Measurements from ENCODE around the gene FSCN2. TPM values are rescaled to one million over a fixed set of nuclear protein-coding genes. Genes with fewer than 3 reads are reported as not detected.
A peak's percentile ranks its signal among the peaks of the same experiment; 100 is the strongest.

The FSCN2 gene
- total RNA-seq, 2 donors from 2014 or later, result 0.43 to 0.93 TPM

GRCh38 chr17:81572563-81573168 lies 44.5 kb downstream of the FSCN2 start:
- Mint-ChIP-seq H3K27ac (peak overlapping the region; percentile 52), H3K4me1 (peaks cover 5% of the 10 kb centered on the region), H3K9me3 (no peaks in the 10 kb centered on the region), H3K27me3 (no peaks in the 10 kb centered on the region), H3K36me3 (ENCODE audit: low read depth) (peaks cover 92% of the 10 kb centered on the region), H3K4me3 (no peak overlapping the region)
- no peak for ATAC-seq (replicated peaks)

- no peaks in the 10 kb centered on the region for H3K9me3 Mint-ChIP-seq
- no peaks in the 10 kb centered on the region for H3K27me3 Mint-ChIP-seq
- H3K27ac Mint-ChIP-seq, result peak overlapping the region; percentile 60
- H3K4me3 Mint-ChIP-seq, result no peak overlapping the region
- H3K36me3 Mint-ChIP-seq (ENCODE audit: low read depth), result peaks cover 90% of the 10 kb centered on the region
- H3K4me1 Mint-ChIP-seq, result peaks cover 7% of the 10 kb centered on the region
- ATAC-seq (replicated peaks), result no peak
Observed at GRCh38 chr17:81573794-81574642, 45.8 kb downstream of the FSCN2 start.

GRCh38 chr17:81574643-81574956 lies 46.4 kb downstream of the FSCN2 start:
- peaks cover 90% of the 10 kb centered on the region for H3K36me3 Mint-ChIP-seq (ENCODE audit: low read depth)

GRCh38 chr17:81575836-81576235 lies 47.7 kb downstream of the FSCN2 start:
- Mint-ChIP-seq H3K27ac (no peak overlapping the region), H3K27me3 (no peaks in the 10 kb centered on the region), H3K9me3 (no peaks in the 10 kb centered on the region), H3K4me1 (peaks cover 21% of the 10 kb centered on the region), H3K4me3 (no peak overlapping the region), H3K36me3 (ENCODE audit: low read depth) (peaks cover 90% of the 10 kb centered on the region)
- ATAC-seq (replicated peaks), result no peak

More at GRCh38 chr17:81574643-81574956, 46.4 kb downstream of the FSCN2 start:
- no peak for ATAC-seq (replicated peaks)
- H3K27me3 Mint-ChIP-seq, result no peaks in the 10 kb centered on the region
- H3K4me1 Mint-ChIP-seq, result peaks cover 10% of the 10 kb centered on the region
- no peaks in the 10 kb centered on the region for H3K9me3 Mint-ChIP-seq
- H3K4me3 Mint-ChIP-seq, result no peak overlapping the region
- H3K27ac Mint-ChIP-seq, result peak overlapping the region; percentile 60

GRCh38 chr17:81576621-81577277 lies 48.6 kb downstream of the FSCN2 start:
- peak overlapping the region; percentile 33 for H3K27ac Mint-ChIP-seq
- H3K36me3 Mint-ChIP-seq (ENCODE audit: low read depth), result peaks cover 89% of the 10 kb centered on the region
- H3K27me3 Mint-ChIP-seq, result no peaks in the 10 kb centered on the region
- no peak overlapping the region for H3K4me3 Mint-ChIP-seq
- H3K4me1 Mint-ChIP-seq, result peaks cover 21% of the 10 kb centered on the region
- H3K9me3 Mint-ChIP-seq, result no peaks in the 10 kb centered on the region
- ATAC-seq (replicated peaks), result no peak

- no peak for ATAC-seq (replicated peaks)
- no peaks in the 10 kb centered on the region for H3K9me3 Mint-ChIP-seq
- peaks cover 21% of the 10 kb centered on the region for H3K4me1 Mint-ChIP-seq
- no peaks in the 10 kb centered on the region for H3K27me3 Mint-ChIP-seq
- H3K36me3 Mint-ChIP-seq (ENCODE audit: low read depth), result peaks cover 89% of the 10 kb centered on the region
- H3K27ac Mint-ChIP-seq, result peak overlapping the region; percentile 33
- H3K4me3 Mint-ChIP-seq, result no peak overlapping the region
Observed at GRCh38 chr17:81577278-81578000, 49.3 kb downstream of the FSCN2 start.

- Mint-ChIP-seq H3K9me3 (no peaks in the 10 kb centered on the region), H3K27me3 (no peaks in the 10 kb centered on the region), H3K4me1 (peaks cover 21% of the 10 kb centered on the region), H3K36me3 (ENCODE audit: low read depth) (peaks cover 89% of the 10 kb centered on the region), H3K27ac (peak overlapping the region; percentile 33), H3K4me3 (no peak overlapping the region)
- no peak for ATAC-seq (replicated peaks)
Observed at GRCh38 chr17:81578038-81578441, 49.9 kb downstream of the FSCN2 start.

DNA sequence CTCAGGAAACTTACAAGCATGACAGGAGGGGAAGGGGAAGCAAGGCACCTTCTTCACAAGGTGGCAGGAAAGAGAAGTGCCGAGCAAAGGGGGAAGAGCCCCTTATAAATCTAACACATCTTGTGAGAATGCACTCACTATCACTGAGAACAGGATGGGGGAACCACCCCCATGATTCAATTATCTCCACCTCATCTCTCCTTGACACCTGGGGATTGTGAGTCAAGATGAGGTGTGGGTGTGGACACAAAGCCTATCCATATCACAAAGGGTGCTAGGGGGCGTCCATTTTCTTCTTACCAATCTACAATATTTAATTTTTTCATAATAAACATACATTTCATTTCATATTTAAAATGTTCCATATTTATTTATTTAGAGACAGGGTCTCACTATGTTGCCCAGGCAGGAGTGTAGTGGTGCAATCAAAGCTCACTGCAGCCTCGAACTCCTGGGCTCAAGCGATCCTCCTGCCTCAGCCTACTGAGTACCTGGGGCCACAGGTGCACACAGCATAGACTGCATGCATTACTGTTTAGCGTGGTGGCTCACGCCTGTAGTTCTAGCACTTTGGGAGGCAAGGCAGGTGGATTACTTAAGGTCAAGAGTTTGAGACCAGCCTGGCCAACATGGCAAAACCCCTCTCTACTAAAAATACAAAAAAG lies 50.5 kb downstream of the FSCN2 start:
- Mint-ChIP-seq H3K9me3 (no peaks in the 10 kb centered on the region), H3K36me3 (ENCODE audit: low read depth) (peaks cover 91% of the 10 kb centered on the region), H3K27me3 (no peaks in the 10 kb centered on the region), H3K4me1 (peaks cover 21% of the 10 kb centered on the region), H3K4me3 (no peak overlapping the region), H3K27ac (peak overlapping the region; percentile 33)
- ATAC-seq (replicated peaks), result peak; percentile 83

GRCh38 chr17:81579298-81579697 lies 51.1 kb downstream of the FSCN2 start:
- Mint-ChIP-seq H3K27me3 (no peaks in the 10 kb centered on the region), H3K4me3 (no peak overlapping the region), H3K9me3 (no peaks in the 10 kb centered on the region), H3K36me3 (ENCODE audit: low read depth) (peaks cover 91% of the 10 kb centered on the region), H3K4me1 (peaks cover 21% of the 10 kb centered on the region), H3K27ac (peak overlapping the region; percentile 77)
- ATAC-seq (replicated peaks), result no peak

- H3K27ac Mint-ChIP-seq, result peak overlapping the region; percentile 77
- no peaks in the 10 kb centered on the region for H3K27me3 Mint-ChIP-seq
- no peak for ATAC-seq (replicated peaks)
- no peak overlapping the region for H3K4me3 Mint-ChIP-seq
- H3K4me1 Mint-ChIP-seq, result peaks cover 21% of the 10 kb centered on the region
- H3K9me3 Mint-ChIP-seq, result no peaks in the 10 kb centered on the region
- H3K36me3 Mint-ChIP-seq (ENCODE audit: low read depth), result peaks cover 91% of the 10 kb centered on the region
Observed at GRCh38 chr17:81579821-81580321, 51.7 kb downstream of the FSCN2 start.

GRCh38 chr17:81580481-81580880 lies 52.3 kb downstream of the FSCN2 start:
- H3K4me3 Mint-ChIP-seq, result no peak overlapping the region
- no peak for ATAC-seq (replicated peaks)
- no peaks in the 10 kb centered on the region for H3K27me3 Mint-ChIP-seq
- peaks cover 91% of the 10 kb centered on the region for H3K36me3 Mint-ChIP-seq (ENCODE audit: low read depth)
- H3K27ac Mint-ChIP-seq, result peak overlapping the region; percentile 77
- no peaks in the 10 kb centered on the region for H3K9me3 Mint-ChIP-seq
- peaks cover 21% of the 10 kb centered on the region for H3K4me1 Mint-ChIP-seq

DNA sequence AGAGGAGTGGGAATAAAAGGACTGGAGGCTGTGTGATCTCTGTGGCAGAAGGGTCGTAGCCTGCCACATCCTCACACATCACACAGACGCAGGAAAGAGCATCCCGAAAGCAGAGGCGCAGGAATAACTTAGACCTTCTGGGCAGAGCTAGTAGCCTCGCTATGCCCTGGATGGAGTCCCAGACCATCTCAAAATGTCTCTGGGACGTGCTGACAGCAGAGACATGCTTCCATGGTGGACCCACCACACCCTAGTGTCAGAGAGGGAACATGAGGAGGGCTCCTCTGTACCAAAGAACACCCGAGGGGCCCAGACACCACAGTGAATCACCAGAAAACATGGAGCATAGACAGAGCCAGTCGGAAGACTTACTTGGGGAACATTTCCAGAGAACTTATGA lies 53.6 kb downstream of the FSCN2 start:
- H3K9me3 Mint-ChIP-seq, result no peaks in the 10 kb centered on the region
- H3K36me3 Mint-ChIP-seq (ENCODE audit: low read depth), result peaks cover 93% of the 10 kb centered on the region
- H3K4me3 Mint-ChIP-seq, result no peak overlapping the region
- peaks cover 21% of the 10 kb centered on the region for H3K4me1 Mint-ChIP-seq
- no peak for ATAC-seq (replicated peaks)
- no peak overlapping the region for H3K27ac Mint-ChIP-seq
- no peaks in the 10 kb centered on the region for H3K27me3 Mint-ChIP-seq

- no peak overlapping the region for H3K4me3 Mint-ChIP-seq
- H3K9me3 Mint-ChIP-seq, result no peaks in the 10 kb centered on the region
- peaks cover 94% of the 10 kb centered on the region for H3K36me3 Mint-ChIP-seq (ENCODE audit: low read depth)
- no peak overlapping the region for H3K27ac Mint-ChIP-seq
- ATAC-seq (replicated peaks), result peak; percentile 44
- H3K27me3 Mint-ChIP-seq, result no peaks in the 10 kb centered on the region
- peaks cover 20% of the 10 kb centered on the region for H3K4me1 Mint-ChIP-seq
Observed at GRCh38 chr17:81582341-81582740, 54.2 kb downstream of the FSCN2 start.

DNA sequence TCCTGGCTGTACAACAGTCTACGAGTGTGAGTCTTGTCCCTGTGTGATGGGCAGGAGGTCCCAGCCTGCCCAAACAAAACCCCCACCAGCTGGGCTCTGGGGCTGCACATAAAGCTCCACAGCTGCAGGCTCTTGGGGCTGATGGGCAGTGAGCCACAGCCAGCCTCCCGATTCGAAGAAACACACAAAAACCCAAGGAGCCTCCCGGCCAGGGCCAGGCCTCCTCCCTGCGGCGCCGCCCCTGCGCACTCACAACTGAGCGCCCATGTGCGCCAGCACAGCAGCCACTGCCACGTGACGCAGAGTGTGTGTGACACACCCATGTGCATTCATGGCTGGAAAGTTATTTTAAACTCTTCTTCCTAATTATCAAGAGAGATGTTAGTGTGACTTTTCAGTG lies 54.6 kb downstream of the FSCN2 start:
- no peak for ATAC-seq (replicated peaks)
- no peaks in the 10 kb centered on the region for H3K9me3 Mint-ChIP-seq
- H3K4me3 Mint-ChIP-seq, result no peak overlapping the region
- H3K4me1 Mint-ChIP-seq, result peaks cover 15% of the 10 kb centered on the region
- no peak overlapping the region for H3K27ac Mint-ChIP-seq
- H3K36me3 Mint-ChIP-seq (ENCODE audit: low read depth), result peaks cover 94% of the 10 kb centered on the region
- H3K27me3 Mint-ChIP-seq, result no peaks in the 10 kb centered on the region

All from activated T-helper 17 cell treated with anti-CD3 and anti-CD28 coated beads, Interleukin-2, amount 50 U/mL, for 72 hours (primary cell).